Activated T-helper 1 cell treated with anti-CD3 and anti-CD28 coated beads, Interleukin-12 subunit alpha, Interleukin-12 subunit beta, Interleukin-2, Interleukin-4 antibody, amounts not matched to agents 30 ng/mL and 10 ng/mL and 1 ng/mL, durations not matched to agents 14 hours and 24 hours and 36 hours (primary cell): Measurements from ENCODE around the gene TMEM147. TPM values are rescaled to one million over a fixed set of nuclear protein-coding genes. Genes with fewer than 3 reads are reported as not detected.
A peak's percentile ranks its signal among the peaks of the same experiment; 100 is the strongest.

Experiments
- DNase-seq: peaks from one replicate; pipeline ENCODE4 v3.0.0; 2021; ENCODE audit warnings: low spot score
- H3K27ac Mint-ChIP-seq: one replicate; pipeline ENCODE4 v1.8.0; 2021; ENCODE audit warnings: mild to moderate bottlenecking, mixed read lengths
- H3K27me3 Mint-ChIP-seq: one replicate; pipeline ENCODE4 v1.8.0; 2022; ENCODE audit warnings: mild to moderate bottlenecking, moderate library complexity, mixed read lengths; ENCODE audit not compliant: insufficient read depth
- H3K36me3 Mint-ChIP-seq: one replicate; pipeline ENCODE4 v1.8.0; 2021; ENCODE audit warnings: low read depth, mixed read lengths
- H3K4me1 Mint-ChIP-seq: one replicate; pipeline ENCODE4 v1.8.0; 2021; ENCODE audit warnings: low read depth, mixed read lengths
- H3K4me3 Mint-ChIP-seq: one replicate; pipeline ENCODE4 v1.8.0; 2021; ENCODE audit warnings: mild to moderate bottlenecking, moderate library complexity, mixed read lengths
- H3K9me3 Mint-ChIP-seq: one replicate; pipeline ENCODE4 v1.8.0; 2021; ENCODE audit warnings: mixed read lengths
- intact Hi-C: fragments of 100-400 bp; cut with micrococcal nuclease; formaldehyde crosslinking; loops from one replicate; pipeline ENCODE4 v1.15.1; 2024
- total RNA-seq: library from RNA; stranded (reverse); gene quantifications from 2 replicates; pipeline ENCODE4 v1.2.3, GENCODE V29; 2022

Gene TMEM147
- total RNA-seq, 1 donor from 2014 or later: 123 TPM

- Mint-ChIP-seq H3K36me3 (no peaks in the 10 kb centered on the region), H3K27me3 (peaks cover 6% of the 10 kb centered on the region), H3K4me3 (no peak overlapping the region), H3K27ac (no peak overlapping the region), H3K9me3 (no peaks in the 10 kb centered on the region), H3K4me1 (peaks cover 10% of the 10 kb centered on the region)
- DNase-seq: no peak
- intact Hi-C loops: no loop called here
Observed at GRCh38 chr19:35595928-35596327, 50.5 kb downstream of the TMEM147 start.

- intact Hi-C loops: no loop called here
- Mint-ChIP-seq H3K4me3 (no peak overlapping the region), H3K27ac (peak overlapping the region; percentile 3)
Observed at GRCh38 chr19:35596366-35596999, 51.1 kb downstream of the TMEM147 start.

More at GRCh38 chr19:35596366-35596999, 51.1 kb downstream of the TMEM147 start:
- Mint-ChIP-seq H3K27me3 (peaks cover 6% of the 10 kb centered on the region), H3K36me3 (no peaks in the 10 kb centered on the region), H3K9me3 (no peaks in the 10 kb centered on the region), H3K4me1 (peaks cover 10% of the 10 kb centered on the region)
- DNase-seq: no peak

Other genes with a start within 250 kb of the TMEM147 start
- gene CD22, start 216.4 kb upstream of the TMEM147 start, total RNA-seq: 4.7 and 5.1 TPM in 2 replicates
- gene FFAR1, start 197.7 kb upstream of the TMEM147 start, total RNA-seq: 0.12 and 0.18 TPM in 2 replicates
- gene FFAR3, start 187.2 kb upstream of the TMEM147 start, total RNA-seq: 0.20 and 0.36 TPM in 2 replicates
- 0.20 TPM in 1 of 2 replicates, not detected in the other for gene GPR42, start 174.6 kb upstream of the TMEM147 start, total RNA-seq
- gene FFAR2, start 97.4 kb upstream of the TMEM147 start, total RNA-seq: not detected in 2 replicates
- not detected in 2 replicates for gene KRTDAP, start 55.2 kb upstream of the TMEM147 start, total RNA-seq
- not detected in 2 replicates for gene DMKN, start 32.0 kb upstream of the TMEM147 start, total RNA-seq
- gene SBSN, start 17.3 kb upstream of the TMEM147 start, total RNA-seq: not detected in 2 replicates
- not detected in 2 replicates for gene GAPDHS, start 12.2 kb upstream of the TMEM147 start, total RNA-seq
- gene ATP4A, start 18.0 kb downstream of the TMEM147 start, total RNA-seq: not detected in 2 replicates
- gene PMIS2, start 40.5 kb downstream of the TMEM147 start, total RNA-seq: not detected in 2 replicates
- 41.0 and 48.4 TPM in 2 replicates for gene HAUS5, start 67.1 kb downstream of the TMEM147 start, total RNA-seq
- gene RBM42, start 83.4 kb downstream of the TMEM147 start, total RNA-seq: 105 and 118 TPM in 2 replicates
- gene ETV2, start 96.1 kb downstream of the TMEM147 start, total RNA-seq: 0.98 and 1.0 TPM in 2 replicates
- 434 and 451 TPM in 2 replicates for gene COX6B1, start 102.7 kb downstream of the TMEM147 start, total RNA-seq
- 0.41 and 0.51 TPM in 2 replicates for gene UPK1A, start 120.9 kb downstream of the TMEM147 start, total RNA-seq
- gene ZBTB32, start 158.9 kb downstream of the TMEM147 start, total RNA-seq: 126 TPM in 2 replicates
- gene KMT2B, start 172.4 kb downstream of the TMEM147 start, total RNA-seq: 61.9 and 65.2 TPM in 2 replicates
- 105 and 106 TPM in 2 replicates for gene IGFLR1, start 196.8 kb downstream of the TMEM147 start, total RNA-seq
- 28.1 and 29.7 TPM in 2 replicates for gene U2AF1L4, start 199.8 kb downstream of the TMEM147 start, total RNA-seq
- gene PSENEN, start 200.0 kb downstream of the TMEM147 start, total RNA-seq: 50.6 and 54.6 TPM in 2 replicates
- gene LIN37, start 202.9 kb downstream of the TMEM147 start, total RNA-seq: 9.3 and 9.8 TPM in 2 replicates
- 0.78 TPM in 1 of 2 replicates, not detected in the other for gene HSPB6, start 211.4 kb downstream of the TMEM147 start, total RNA-seq
- 39.5 and 45.1 TPM in 2 replicates for gene PROSER3, start 212.6 kb downstream of the TMEM147 start, total RNA-seq
- 24.5 and 25.8 TPM in 2 replicates for gene ARHGAP33, start 229.9 kb downstream of the TMEM147 start, total RNA-seq